HG02763 (cell line): Measurements from ENCODE around the gene LAMTOR2.

Experiments
- ATAC-seq: cut with Tn5 transposase; IDR thresholded peaks from one replicate; pipeline ENCODE4 v1.9.1; 2021; ENCODE audit warnings: mild to moderate bottlenecking, moderate library complexity; ENCODE audit not compliant: unreplicated experiment

The LAMTOR2 gene

DNA sequence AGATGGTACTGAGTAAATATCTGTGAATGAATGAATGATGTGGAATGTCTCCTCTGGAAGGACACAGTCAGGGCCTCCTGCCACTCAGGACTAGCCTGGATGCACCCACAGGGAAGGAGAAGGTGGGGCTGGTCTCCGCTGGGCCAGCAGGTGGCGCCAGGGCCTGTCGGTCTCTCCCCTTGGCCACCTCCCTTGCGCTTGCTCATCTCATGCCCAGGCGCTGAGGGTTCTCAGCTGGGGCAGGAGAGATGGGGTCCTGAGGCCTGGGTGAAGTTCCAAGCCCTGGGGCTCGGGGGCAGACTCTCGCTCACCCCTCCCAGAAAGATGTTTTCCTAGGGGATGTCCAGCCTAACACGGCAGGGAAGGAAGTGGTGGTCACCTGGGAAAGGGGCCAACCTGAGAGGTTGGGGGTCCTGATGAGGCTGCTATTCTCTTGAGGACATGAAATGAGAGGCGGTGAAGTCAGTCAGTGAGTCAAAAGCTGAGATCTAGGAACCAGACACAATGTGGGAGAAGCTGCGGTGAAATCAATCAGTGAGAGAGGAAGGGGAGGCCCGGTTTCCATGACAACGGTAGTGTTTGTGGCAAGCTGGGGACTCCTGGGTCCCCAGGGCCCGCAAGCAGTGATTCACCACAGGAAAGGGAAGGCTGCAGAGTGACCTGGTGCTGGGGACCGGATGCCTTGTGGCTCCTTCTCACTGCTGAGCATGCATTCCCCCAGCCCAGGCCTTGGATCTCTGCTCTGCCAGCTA, 42.2 kb downstream of the LAMTOR2 start:
- peak; percentile 59 for ATAC-seq

DNA sequence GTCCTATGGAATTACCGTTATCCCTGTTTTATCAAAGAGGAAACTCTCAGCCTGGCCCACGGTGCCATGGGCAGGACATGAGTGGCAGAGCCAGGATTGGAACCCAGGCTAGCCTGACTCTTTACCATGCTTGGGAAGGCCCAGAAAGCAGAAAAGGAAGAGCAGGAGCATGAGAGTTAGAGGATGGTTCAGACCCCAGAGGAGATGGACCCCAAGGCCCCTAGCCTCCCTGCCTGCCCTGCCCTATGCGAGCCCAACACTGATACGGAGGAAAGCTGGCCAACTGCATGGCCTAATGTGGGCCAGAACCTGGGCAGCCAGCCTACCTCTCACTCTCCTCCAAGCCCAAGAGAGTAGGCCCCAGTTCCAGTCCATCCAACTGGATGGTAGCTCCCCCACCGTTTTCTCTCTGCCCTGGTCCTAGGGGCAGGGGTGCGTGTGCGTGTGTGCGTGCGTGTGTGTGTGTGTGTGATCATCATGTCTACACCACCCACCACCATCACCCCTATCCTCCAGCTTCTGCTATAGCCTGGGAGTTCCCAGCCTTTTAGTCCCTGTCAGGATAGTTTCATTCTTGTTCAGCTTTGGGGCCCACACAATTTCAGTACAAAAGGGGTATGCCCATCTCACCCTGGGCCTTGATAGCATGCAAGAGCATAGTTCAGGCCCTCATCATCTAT, 43.1 kb downstream of the LAMTOR2 start:
- no peak for ATAC-seq

DNA sequence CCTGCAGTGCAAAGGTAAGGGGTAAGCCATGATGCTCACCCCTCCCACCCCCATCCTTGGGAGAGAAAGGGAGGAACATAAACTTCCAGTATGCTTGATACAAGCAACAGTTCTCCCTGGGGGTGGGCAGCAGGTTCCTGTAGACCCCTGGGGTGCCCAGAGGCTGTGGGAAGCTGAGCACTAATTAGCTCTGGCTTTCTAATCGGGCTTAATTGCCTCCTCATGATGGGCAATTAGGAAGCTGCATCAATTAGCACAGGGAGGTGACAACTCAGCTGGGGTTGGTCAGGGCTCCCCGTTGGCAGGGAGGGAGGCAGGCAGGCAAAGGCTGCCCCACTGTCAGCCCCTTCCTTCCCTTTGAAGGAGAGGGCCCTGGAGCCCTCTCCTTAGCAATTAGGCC, 44.2 kb downstream of the LAMTOR2 start:
- ATAC-seq = no peak

DNA sequence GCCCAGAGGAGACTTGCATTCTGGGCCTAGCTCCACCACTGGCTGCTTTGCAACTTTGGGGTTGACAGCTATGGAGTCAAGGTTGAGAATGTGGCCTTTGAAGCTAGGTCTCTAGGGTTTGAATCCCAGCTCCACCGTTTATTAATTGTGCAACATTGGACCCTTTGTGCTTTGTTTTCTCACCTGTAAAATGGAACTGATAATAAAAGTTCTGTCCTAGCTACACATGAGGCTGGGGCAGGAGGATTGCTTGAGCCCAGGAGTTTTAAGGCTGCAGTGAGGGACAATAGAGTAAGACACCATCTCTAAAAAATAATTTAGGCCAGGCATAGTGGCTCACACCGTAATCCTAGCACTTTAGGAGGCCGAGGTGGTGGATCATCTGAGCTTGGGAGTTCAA, 44.7 kb downstream of the LAMTOR2 start:
- ATAC-seq = no peak

DNA sequence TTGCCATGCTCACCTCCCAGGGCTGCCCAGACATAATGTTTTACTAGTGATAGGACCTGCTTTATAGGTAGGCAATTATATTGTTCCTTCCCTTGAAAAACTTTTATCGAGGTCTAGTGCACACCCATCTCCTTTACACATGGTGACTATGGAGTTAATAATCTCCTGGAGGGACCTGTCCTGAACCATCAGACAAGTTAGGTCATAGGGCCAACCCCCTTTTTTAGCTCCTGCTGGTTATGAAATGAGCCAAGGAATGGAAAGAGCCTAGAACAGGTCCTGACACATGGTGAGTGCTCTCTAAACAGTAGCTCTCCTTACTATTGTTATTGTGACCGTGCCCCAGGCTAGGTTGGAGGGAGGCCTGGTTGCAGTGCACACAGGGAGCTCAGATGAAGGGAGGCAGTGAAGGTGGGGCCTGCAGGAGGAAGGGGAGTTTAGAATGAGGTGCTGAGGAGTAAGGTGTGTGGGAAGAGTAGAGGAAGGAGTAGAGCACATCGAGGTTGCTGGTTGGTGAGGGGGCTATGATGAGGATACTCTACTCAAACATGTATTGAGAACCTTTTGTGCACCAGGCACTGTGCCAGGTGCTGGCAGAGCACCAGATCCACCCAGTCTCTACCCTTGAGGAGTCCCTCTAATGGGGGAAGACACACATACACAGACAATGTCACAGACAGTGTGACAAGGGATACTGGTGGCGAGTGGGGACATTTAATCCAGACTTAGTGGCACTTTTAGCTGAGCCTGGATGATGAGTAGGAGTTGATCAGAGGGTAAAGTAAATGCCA, 45.8 kb downstream of the LAMTOR2 start:
- ATAC-seq = no peak

DNA sequence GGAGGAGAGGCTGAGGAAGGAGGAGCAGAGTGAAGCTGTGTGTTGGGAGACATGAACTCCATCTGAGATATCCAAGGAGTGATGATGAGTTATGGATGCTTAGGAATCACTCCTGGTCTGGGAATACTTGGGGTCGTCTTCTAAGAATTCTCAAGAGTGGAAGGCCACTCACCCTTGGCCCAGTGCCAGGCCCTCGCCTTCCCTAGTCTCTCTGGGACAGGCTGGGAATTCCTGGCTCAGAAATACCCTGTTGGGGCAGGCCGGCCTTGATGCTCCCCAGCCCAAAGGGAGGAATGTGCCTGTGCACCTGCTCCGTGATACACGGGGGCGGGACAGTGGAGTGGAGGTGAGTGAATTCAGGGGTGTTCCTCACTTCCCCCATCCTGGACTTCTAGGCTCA, 47.3 kb downstream of the LAMTOR2 start:
- ATAC-seq = no peak

DNA sequence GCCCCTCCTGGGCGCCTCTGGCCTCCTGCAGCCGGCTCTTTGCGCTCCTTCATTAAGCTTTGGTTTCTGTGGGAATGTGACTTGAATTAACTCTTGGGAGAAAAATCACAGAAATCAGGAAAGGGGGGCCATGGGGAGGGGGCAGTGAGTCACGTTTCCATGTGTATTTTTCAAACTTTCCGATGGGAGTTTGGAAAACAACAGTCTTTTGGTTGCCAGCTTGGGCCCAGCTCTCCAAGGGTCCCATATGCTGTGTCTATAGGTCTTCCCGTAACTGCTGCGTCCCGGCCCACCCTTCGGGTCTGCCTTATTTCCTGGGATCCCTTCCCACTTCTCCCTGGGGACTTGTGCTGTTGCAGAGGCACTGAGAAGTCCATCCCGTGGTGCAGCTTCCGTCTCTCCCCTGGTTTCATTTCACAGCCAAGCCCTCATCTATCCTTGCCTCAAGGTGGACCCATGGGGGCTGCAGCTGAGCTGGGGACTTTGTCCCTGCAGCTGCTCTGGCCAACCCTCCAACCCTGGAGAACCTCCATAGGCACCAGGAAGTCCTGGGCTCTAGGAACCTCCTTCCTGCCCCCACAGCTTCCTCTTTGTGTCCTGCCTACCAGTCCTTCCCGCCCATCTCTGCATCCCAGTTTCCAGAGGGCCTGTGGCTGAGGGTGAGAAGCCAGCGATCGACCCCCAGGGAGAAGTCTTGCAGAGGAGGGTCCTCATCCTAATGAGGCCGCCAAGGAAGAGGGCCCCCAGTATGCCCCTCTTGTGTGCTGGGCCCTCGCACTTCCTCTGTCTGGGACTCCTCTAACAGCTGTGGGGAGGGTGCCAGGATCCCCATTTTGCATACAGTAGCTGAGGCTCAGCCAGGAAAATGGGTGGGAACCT, 48.3 kb downstream of the LAMTOR2 start:
- no peak for ATAC-seq

DNA sequence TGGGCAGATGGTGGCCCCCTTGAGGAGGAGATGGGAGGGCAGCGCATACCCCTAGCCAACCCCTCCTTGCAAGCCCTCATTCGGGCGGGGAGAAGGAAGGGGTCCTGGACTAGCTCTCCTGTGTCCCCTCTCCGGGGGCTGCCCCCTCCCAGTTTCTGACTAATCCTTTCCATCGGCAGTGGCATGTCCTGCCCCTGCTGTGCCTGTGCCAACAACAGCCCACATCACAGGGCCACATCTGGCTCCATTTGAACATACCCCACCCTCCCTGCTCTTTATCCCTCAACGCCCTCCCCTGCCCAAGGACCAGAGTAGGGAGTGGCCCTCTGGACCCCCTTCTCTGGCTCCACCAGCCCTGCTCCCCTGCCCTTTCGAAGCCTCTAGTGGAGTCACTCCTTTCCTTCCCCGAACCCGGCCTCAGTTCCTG, 49.0 kb downstream of the LAMTOR2 start:
- no peak for ATAC-seq

DNA sequence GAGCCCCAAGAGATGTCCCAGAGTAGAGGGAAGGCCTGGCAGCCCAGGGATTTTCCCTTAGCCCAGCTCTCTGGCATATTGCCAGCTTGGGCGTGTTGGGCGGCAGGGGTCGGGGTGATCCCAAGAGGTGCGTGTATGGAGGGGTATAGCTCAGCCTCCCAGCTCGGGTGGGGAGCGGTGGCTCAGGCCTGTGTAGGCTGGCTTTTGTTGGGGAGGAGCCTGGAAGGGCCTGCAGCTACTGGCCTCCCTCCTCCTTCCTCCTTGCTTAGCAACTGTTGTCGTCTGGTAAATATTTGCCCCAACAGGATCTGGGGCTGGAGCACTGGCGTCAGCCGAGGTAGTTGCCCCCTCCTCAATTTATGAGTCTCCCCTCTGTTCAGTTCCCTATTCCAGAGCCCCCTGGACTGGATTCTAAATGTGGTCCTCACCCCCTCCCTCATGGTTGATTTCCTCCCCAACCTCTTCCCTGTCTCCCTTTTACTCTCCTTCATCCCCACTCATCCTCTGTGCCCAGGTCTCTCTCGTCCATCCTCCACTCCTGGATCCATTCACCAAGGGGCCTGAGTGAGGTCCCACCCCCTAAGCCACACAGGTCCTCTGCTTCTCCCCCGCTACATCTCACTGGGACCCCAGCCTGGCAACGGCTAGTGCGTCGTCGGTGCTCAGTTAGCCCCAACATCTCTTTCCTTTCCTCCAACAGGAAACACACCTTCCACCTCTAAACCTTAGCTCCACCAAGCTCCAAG, 49.7 kb downstream of the LAMTOR2 start:
- no peak for ATAC-seq

DNA sequence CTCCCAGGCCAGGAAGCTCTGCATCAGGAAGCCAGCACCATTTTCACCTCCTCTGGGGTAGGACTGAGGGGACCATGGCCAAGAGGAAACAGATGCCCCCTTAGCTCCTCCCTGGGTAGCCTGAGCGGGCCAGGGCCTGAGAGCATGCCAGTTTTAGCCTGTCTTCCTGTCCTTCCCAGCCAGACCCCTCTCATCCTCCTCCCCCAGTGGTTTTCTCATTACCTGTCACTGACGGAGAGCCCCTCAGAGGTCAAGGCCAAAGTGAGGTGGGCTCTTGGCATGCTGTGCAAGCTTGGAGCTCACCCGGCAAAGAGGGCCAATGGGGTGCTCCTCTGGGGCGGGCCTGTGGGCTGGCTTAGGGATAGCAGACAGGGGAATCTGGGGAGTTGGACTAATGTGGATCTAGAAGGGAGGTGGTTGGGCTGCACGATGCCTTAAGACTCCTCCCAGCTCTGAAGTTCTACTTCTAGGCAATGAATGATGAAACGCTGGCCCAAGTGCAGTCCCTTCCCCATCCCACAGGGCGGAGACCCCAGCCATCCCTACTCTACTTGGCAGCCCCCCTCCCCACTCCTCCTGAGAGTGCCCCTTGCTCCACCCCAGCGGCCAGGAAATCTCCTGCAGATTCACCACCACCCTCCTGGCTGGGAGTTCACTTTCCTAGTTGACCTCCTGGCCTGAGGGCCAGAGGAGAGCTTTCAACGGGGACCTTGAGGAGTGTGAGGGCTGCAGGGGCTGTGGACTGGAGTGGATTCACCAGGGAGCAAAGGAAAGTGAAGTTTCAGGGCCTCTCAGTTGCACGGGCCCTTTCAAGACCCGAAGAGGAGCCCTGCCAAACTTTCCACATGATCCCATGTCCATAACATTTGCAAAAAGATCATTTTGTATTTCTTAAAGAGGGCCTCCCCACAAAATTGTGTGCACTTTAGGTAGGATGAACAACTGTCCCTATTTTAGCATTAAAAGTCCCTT, 50.6 kb downstream of the LAMTOR2 start:
- ATAC-seq = no peak

DNA sequence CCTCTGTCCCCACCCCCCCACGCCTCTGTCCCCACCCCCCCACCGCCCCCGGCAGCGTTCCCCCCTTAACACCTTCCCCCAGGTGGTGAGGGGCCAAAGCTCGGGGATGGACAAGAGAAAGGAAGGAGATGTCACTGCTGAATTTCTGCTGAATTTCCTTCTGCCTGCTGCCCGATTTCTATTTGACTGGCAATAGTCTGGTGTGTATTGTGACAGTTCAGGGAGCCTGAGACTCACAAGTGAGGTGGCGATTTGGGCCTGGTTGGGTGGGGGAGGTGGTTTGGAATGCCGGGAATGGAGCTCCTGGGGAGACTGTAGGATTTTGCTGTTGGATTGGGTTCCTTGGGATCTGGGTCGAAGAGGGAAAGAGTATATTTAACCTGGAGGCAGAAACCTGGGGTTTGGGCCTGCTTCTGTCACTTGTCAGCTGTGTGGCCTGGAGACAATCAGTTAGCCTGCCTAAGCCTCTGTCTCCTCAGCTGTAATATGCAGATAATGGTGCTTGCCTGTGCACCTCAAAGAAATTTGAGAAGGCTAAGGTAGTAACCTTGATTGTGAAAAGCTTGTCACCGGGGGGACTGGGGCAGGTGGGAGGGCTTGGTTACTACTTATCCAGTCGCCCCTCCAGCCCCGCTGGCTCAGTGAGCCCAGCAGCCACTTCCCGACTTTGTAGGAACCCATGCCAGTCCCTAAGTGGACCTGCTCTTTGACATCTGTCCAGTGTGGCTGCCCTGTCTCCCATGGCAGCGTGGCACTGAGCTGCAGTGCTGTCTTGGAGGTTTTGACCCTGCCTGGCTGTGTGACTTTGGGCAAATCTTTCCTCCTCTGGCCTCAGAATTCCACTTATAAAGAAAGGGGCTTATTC, 52.3 kb downstream of the LAMTOR2 start:
- ATAC-seq = no peak

DNA sequence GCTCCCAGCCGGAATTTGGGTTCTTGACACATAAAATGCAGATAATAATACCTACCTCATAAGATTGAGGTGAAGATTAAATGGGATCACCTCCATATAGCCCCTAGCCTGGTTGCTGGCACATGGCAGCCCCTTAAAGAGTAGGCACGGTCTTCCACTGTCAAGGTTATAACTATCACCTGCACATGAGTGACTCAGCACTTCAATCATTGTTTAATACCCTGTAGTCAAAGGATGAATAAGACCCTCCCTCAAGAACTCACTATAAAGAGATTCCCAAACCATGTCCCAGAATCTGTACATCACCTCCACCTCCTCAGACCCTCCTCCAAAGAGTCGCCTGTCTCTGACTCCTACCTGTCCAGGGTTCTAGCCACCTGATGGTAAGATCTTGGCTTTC, 53.5 kb downstream of the LAMTOR2 start:
- ATAC-seq = no peak
